ENCODE data around the gene BEAN1.

Gene BEAN1

DNA sequence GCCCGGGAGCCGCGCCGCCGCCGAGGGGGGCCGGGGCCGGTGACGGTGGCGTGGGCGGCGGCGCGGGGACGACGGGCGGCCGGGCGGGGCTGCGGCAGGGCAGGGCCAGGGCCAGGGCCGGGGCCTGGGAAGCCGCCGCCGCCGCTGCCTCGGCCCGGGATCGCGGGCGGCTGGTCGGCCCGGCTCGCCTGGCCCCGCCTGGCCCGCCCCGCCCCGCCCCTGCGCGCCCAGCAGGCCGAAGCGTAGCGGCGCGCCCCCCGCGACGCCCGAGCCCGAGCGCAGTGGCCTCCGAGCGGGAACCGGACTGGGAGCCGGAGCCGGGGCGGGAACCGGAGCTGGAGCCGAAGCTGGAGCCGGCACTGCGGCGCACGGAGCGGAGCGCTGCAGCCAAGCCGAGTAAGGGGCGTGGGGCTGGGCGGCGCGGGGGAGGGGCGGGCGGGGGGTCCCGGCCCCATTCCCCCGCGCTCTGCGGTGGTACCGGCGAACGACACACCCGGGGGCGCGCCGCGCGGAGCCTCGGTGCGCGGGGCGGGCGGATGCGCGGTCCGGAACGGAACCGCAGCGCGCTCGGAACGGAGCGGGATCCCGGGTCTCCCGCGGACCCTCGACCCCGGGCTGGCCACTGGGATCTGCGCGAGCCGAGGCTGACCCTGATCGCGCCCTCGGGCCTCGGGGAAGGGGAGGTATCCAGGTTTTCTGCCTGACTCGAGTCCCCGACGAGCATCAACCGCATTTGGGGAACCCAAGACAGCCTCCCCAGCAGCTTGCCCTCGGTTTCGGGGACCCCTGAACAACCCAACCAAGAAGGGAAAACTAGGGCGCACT is at the start of gene BEAN1:
Gene BEAN1 (plus strand): TSS at position 260 of the 825 bp plus-strand sequence. CDS start 10,382 bp downstream, outside the sequence.
- DNase-seq = no peak

DNA sequence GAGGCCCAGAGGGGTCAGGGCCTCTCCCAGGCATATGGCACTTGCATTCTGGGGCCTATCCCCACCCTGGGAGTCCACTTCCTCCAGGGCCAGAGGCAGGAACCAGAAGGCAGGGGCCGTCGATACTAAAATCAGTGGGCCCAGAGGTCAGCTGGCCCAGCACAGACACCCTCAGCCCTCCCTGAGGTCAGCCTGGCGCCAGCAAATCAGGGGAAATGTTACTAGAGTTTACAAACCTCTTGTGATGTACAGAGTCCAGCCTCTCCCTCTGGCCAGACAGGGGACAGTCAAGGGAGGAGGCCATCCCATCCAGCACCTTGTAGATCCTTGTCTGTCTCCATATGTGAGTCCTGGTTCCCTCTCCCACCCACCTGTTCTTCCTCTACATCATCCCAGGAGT is 49.8 kb upstream of the BEAN1 start:
- no peak for DNase-seq

DNA sequence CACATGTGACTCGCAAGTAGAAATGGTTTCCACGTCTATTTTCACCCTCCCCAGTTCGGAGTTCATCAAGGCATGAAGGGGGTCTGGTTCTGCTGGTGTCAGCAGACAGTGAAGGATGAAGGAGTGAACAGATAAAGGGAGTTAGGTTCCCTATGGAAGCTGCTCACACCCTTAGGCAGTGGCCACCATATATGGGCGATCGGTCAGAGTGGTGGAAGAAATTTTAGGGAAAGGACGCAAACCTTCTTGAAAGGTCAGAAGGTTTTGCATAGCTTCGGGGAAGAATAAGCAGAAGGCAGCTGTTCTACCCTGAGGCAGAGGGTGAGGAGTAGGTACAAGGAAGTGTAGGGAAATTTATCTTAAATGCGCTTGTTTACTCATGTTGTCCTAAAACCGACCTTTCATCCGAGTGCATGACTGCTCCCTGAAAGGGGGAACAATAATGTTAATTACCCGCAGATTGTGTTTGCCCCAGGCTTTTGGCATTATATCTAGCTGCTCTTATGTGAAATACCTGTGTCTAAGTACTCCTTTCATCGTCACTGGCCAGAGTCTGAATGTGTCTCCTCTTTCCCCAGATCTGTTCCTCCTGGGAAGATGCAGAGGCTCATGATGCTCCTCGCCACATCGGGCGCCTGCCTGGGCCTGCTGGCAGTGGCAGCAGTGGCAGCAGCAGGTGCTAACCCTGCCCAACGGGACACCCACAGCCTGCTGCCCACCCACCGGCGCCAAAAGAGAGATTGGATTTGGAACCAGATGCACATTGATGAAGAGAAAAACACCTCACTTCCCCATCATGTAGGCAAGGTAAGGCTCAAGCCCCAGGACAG is 48.1 kb upstream of the BEAN1 start:
- DNase-seq = no peak

DNA sequence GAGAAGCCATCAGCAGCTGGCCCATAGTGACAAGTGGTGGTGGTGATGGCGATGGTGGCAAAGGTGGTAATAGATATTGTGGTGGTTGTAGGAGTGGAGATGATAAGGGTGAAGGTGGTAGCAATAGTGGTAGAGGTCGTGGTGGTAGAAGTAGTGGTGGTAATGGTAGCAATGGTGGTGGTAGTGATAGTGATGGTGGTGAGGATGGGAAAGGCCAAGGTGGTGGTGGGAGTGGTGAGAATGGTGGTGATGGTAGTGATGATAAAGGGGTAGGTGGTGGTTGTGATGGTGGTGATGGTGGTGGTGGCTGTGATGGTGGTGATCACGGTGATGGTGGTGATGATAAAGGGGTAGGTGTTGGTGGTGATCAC is 47.5 kb upstream of the BEAN1 start:
- no peak for DNase-seq

DNA sequence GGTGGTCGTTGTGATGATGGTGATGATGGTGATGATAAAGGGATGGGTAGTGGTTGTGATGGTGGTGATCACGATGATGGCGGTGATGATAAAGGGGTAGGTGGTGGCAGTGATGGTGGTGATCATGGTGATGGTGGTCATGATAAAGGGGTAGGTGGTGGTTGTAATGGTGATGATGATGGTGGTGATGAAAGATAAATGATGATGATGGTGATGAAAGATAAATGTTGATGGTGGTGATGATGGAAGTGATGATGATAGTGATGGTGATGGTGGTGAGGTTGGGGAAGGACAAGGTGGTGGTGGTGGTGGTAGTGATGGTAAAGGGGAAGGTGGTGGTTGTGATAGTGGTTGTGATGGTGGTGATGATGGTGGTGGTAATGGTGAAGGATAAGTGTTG is 46.7 kb upstream of the BEAN1 start:
- no peak for DNase-seq

- DNase-seq = no peak
Observed at GRCh38 chr16:66381585-66382170, 45.4 kb upstream of the BEAN1 start.

DNA sequence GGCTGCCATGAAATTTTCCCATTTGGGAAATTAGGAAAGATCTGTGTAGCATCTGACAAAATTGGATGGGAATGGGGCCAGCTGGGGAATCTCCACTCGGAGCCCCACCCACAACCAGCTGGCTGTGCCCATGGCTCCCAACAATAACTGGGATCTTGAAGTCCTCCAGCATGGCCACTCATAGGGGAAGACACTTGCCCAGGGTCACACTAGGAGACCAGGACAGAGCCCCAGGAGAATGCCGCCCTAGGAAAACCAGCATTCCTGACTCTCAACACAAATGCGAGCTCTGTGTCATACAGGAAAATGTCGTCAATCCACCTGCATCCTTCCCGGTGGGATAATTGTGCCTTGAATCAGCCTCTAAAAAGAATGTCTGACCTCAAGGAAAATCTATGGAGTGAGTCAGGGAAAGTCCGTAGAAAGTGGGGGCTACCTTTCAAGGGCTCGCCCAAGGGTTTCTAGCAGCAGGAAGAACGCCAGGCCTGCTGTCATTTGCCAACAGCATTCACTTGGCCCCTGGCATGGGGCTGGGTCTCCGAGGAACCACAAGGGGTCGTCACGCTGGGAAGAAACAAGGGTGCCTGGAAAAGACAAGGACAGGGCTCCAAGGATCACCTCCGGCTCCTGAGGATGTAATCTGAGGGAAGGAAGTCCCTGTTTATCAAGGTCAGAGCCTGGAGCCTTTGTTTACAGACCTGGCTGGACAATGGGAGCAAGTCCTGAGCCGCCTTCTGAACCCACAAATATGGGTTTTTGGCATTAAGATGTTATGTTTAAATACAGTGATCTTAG is 44.7 kb upstream of the BEAN1 start:
- DNase-seq = no peak

DNA sequence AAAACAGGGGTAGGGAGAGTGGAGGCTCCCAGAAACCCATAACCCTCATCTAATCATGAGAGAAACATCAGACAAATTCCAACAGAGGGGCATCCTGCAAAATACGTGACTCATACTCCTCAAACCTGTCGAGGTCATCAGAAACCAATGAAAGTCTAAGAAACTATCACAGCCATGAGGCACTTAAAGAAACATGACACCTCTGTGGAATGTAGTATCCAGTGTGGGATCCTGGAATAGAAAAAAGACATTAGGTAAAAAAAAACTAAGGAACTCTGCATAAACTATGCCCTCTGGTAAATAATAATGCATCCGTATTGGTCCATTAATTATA is 44.2 kb upstream of the BEAN1 start:
- DNase-seq = no peak

GRCh38 chr16:66383551-66383950 is 43.5 kb upstream of the BEAN1 start:
- no peak for DNase-seq

GRCh38 chr16:66385415-66385814 is 41.7 kb upstream of the BEAN1 start:
- DNase-seq = no peak

GRCh38 chr16:66386629-66387622 is 40.2 kb upstream of the BEAN1 start:
- DNase-seq = no peak

DNA sequence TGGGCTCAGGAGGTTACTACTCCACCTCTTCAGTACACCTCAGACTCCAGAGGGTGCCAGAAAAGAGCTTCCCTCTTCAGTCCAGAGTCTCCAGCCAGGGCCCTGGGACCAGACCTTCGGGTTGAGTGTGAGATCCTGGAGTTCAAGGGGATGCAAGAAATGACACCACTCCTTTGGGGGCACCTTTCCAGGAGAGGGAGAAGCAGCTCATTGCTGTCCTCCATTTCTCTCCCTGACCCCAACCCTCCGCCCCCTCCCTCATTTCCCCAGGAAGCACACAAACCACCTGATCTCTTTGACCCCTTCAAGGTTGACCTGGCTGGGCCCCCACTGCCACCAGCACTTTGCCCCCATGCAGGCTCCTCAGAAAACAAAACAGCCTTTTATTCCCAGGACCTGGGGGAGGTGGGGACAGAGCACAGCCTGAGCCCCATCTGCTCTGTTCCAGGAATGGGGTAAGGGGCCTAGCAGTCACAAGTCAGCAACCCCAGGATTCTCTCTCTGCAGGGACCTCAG is 39.2 kb upstream of the BEAN1 start:
- DNase-seq = no peak

DNA sequence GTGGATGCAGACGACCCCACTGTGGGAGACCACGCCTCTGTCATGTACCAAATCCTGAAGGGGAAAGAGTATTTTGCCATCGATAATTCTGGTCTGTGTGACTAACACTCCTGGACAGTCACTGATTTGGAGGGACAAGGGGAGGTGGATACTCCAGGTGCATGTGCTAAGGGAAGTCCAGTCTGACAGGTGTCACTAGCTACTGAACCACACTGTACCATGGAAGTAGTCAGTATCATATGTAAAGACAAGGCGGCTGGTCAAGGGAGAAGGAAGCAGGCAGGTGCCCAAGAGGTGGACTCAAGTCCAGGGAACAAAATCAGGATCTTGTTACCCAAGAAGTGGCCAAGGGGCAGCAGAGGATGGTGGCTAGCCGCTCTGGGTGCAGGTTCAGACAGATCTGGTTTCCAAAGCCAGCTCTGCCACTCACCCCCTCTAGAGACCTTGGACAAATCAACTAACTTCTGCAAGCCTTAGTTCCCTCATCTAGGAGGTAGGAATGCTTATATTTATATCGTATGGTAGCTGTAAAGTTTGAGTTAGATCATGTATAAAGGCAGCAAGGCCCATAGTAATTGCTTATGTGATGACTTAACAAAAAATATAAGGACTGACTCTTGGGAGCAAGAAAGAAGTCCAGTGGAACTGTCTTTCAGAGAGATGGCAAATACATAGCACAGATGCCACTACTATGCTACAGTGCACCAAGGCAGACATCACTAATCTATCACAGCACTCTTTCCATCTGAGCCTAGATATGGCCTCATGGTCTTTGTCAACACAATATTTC is 38.5 kb upstream of the BEAN1 start:
- no peak for DNase-seq

- no peak for DNase-seq
Observed at GRCh38 chr16:66389256-66390176, 37.6 kb upstream of the BEAN1 start.

DNA sequence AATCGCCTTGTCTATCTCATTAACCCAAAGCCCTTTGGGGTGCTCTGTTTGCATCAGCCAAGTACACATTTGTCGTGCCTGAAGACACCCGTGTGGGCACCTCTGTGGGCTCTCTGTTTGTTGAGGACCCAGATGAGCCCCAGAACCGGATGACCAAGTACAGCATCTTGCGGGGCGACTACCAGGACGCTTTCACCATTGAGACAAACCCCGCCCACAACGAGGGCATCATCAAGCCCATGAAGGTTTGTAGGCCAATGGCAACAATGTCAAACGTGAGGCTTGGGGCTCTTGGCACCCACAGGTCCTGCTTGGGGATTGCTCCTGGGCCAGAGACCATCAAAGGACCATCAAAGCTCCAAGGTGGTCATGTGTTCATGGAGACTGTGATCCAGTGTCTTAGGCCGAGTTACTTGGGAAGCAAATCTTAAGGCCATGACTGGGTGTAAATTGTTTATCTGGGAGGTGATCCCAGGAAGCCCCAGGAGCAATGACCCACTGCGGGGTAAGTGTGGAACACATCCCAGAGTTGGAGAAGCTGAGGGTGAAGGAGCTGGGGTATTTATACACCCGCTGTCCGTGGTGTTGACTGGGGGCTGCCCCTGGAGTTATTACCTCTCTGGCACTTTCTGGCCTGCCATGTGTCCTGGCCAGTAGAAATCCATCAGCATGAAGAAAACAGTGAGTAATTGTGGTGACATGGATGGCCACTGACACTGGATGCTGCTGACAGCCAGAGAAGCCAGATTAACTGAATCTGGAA is 36.6 kb upstream of the BEAN1 start:
- DNase-seq = no peak

- no peak for DNase-seq
Observed at GRCh38 chr16:66391726-66392670, 35.1 kb upstream of the BEAN1 start.

DNA sequence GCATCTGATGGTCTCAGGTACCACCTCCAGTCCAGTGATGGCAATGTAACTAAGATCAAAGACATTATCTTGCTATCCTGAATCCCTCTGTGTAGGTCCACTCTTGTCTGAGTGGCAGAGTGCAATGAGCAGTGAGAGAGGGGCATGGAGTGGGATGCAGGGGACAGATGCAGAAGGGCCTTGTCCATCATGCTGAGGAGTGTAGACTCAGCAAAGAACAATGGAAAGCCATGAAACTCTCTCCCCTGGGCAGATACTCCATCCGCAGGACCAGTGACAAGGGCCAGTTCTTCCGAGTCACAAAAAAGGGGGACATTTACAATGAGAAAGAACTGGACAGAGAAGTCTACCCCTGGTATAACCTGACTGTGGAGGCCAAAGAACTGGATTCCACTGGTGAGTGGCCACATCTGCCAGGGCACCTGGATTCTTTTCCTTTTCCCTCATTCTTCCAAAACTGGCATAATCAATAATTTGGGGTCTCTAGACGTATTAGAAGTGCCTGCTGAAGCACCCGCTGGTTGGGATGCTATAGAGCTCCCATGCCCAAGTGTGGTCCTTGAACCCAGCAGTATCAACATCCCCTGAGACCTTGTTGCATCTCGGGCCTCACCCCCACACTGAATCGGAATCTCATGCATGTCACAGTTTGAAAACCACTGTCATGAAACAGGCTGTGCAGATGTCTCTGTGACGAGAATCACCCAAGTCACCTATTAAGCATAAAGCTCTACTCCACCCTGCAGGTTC is 31.1 kb upstream of the BEAN1 start:
- DNase-seq = no peak
